Measurements from ENCODE around the gene RASSF4.

The RASSF4 gene

GRCh38 chr10:44990965-44991364 lies 31.4 kb downstream of the RASSF4 start:
- DNase-seq: no peak

- DNase-seq: no peak
These were observed 32.0 kb downstream of the RASSF4 start for GRCh38 chr10:44991571-44991970.

GRCh38 chr10:44992070-44992731 lies 32.6 kb downstream of the RASSF4 start:
- DNase-seq: no peak

- DNase-seq: no peak
These were observed 33.2 kb downstream of the RASSF4 start for GRCh38 chr10:44992732-44993225.

GRCh38 chr10:44993226-44993921 lies 33.8 kb downstream of the RASSF4 start:
- DNase-seq: no peak

GRCh38 chr10:44993922-44994751 lies 34.5 kb downstream of the RASSF4 start:
- no peak for DNase-seq

- no peak for DNase-seq
These were observed 35.3 kb downstream of the RASSF4 start for GRCh38 chr10:44994752-44995530.

- DNase-seq: no peak
These were observed 35.9 kb downstream of the RASSF4 start for GRCh38 chr10:44995581-44995913.

GRCh38 chr10:44995914-44996669 lies 36.5 kb downstream of the RASSF4 start:
- no peak for DNase-seq

GRCh38 chr10:44997105-44997748 lies 37.6 kb downstream of the RASSF4 start:
- DNase-seq: no peak

- no peak for DNase-seq
These were observed 38.6 kb downstream of the RASSF4 start for GRCh38 chr10:44998146-44998631.

- DNase-seq: no peak
These were observed 40.6 kb downstream of the RASSF4 start for GRCh38 chr10:45000138-45000751.

GRCh38 chr10:45000752-45001380 lies 41.3 kb downstream of the RASSF4 start, which contains the start of gene ZNF22:
TSS of gene ZNF22 (plus strand) at chr10:45000923. CDS start at chr10:45003369, 2,446 bp downstream.
- peak; percentile 46 for DNase-seq

GRCh38 chr10:45001381-45002148 lies 42.0 kb downstream of the RASSF4 start:
- peak; percentile 38 for DNase-seq

GRCh38 chr10:45003432-45004000 lies 43.9 kb downstream of the RASSF4 start:
- no peak for DNase-seq

- DNase-seq: no peak
These were observed 45.1 kb downstream of the RASSF4 start for GRCh38 chr10:45004661-45005060.

GRCh38 chr10:45005284-45005683 lies 45.7 kb downstream of the RASSF4 start:
- DNase-seq: no peak

- DNase-seq: no peak
These were observed 46.9 kb downstream of the RASSF4 start for GRCh38 chr10:45006276-45007030.

Data from activated CD4-positive, alpha-beta T cell treated with anti-CD3 and anti-CD28 coated beads, Interleukin-2, amount 50 U/mL, for 16 hours (primary cell).